HepG2 (cell line): ENCODE results near the gene INTS15. TPM values are rescaled to one million over a fixed set of nuclear protein-coding genes. Genes with fewer than 3 reads are reported as not detected.
A peak's percentile ranks its signal among the peaks of the same experiment; 100 is the strongest.

Experiments used
- ARID2 ChIP-seq: sonication (generic); formaldehyde crosslinking; IDR thresholded peaks from 2 replicates; pipeline ENCODE4 v1.8.1; 2022; ENCODE audit warnings: mild to moderate bottlenecking, missing genetic modification reagents, borderline replicate concordance
- ARNT2 ChIP-seq: sonication (generic); formaldehyde crosslinking; IDR thresholded peaks from 2 replicates; pipeline ENCODE4 v1.8.0; 2022; ENCODE audit warnings: mild to moderate bottlenecking, low read depth, missing genetic modification reagents, moderate library complexity
- SMC3 ChIP-seq: IDR thresholded peaks from 2 replicates; pipeline ENCODE4 v1.6.1; 2011; ENCODE audit warnings: low read length, improper control_type of control experiment
- TIGD3 ChIP-seq: sonication (generic); formaldehyde crosslinking; IDR thresholded peaks from 2 replicates; pipeline ENCODE4 v1.5.1; 2020; ENCODE audit warnings: mild to moderate bottlenecking, missing genetic modification reagents, borderline replicate concordance
- TOE1 ChIP-seq: sonication (generic); formaldehyde crosslinking; IDR thresholded peaks from 2 replicates; pipeline ENCODE4 v1.4.0; 2020; ENCODE audit warnings: mild to moderate bottlenecking, missing genetic modification reagents
- ZC3H13 ChIP-seq: sonication (generic); formaldehyde crosslinking; IDR thresholded peaks from 2 replicates; pipeline ENCODE4 v1.8.1; 2023; ENCODE audit warnings: mild to moderate bottlenecking, missing genetic modification reagents, moderate library complexity
- ZKSCAN5 ChIP-seq: sonication (generic); formaldehyde crosslinking; IDR thresholded peaks from 2 replicates; pipeline ENCODE4 v1.5.1; 2020; ENCODE audit warnings: mild to moderate bottlenecking, missing genetic modification reagents
- ZNF331 ChIP-seq: sonication (generic); formaldehyde crosslinking; IDR thresholded peaks from 2 replicates; pipeline ENCODE4 v1.4.0; 2020; ENCODE audit warnings: missing genetic modification reagents
- ZNF354B ChIP-seq: sonication (generic); formaldehyde crosslinking; IDR thresholded peaks from 2 replicates; pipeline ENCODE4 v1.8.0; 2022; ENCODE audit warnings: mild to moderate bottlenecking, missing genetic modification reagents
- ZNF431 ChIP-seq: sonication (generic); formaldehyde crosslinking; IDR thresholded peaks from 2 replicates; pipeline ENCODE4 v1.9.0; 2022; ENCODE audit warnings: missing genetic modification reagents, low read depth, mild to moderate bottlenecking, borderline replicate concordance
- ZNF441 ChIP-seq: sonication (generic); formaldehyde crosslinking; IDR thresholded peaks from 2 replicates; pipeline ENCODE4 v1.7.0; 2021; ENCODE audit warnings: missing genetic modification reagents, borderline replicate concordance
- ZNF550 ChIP-seq: sonication (generic); formaldehyde crosslinking; IDR thresholded peaks from 2 replicates; pipeline ENCODE4 v1.4.0; 2020; ENCODE audit warnings: mild to moderate bottlenecking, missing genetic modification reagents, borderline replicate concordance
- ZNF570 ChIP-seq: sonication (generic); formaldehyde crosslinking; IDR thresholded peaks from 2 replicates; pipeline ENCODE4 v1.4.0; 2020; ENCODE audit warnings: mild to moderate bottlenecking, missing genetic modification reagents, borderline replicate concordance
- ZNF574 ChIP-seq: sonication (generic); formaldehyde crosslinking; IDR thresholded peaks from 2 replicates; pipeline ENCODE4 v1.4.0; 2020; ENCODE audit warnings: missing genetic modification reagents
- ZNF616 ChIP-seq: sonication (generic); formaldehyde crosslinking; IDR thresholded peaks from 2 replicates; pipeline ENCODE4 v1.5.0; 2020; ENCODE audit warnings: low read depth, mild to moderate bottlenecking, missing genetic modification reagents
- ZNF639 ChIP-seq: conservative IDR thresholded peaks from 2 replicates; pipeline ENCODE4 v1.6.1; 2018; ENCODE audit warnings: missing genetic modification reagents
- ZNF713 ChIP-seq: sonication (generic); formaldehyde crosslinking; IDR thresholded peaks from 2 replicates; pipeline ENCODE4 v1.4.0; 2020; ENCODE audit warnings: mild to moderate bottlenecking, missing genetic modification reagents
- ZNF841 ChIP-seq: sonication (generic); formaldehyde crosslinking; IDR thresholded peaks from 2 replicates; pipeline ENCODE4 v1.8.1; 2023; ENCODE audit warnings: missing genetic modification reagents, borderline replicate concordance
- ZNF850 ChIP-seq: sonication (generic); formaldehyde crosslinking; conservative IDR thresholded peaks from 2 replicates; pipeline ENCODE4 v1.9.0; 2021; ENCODE audit warnings: mild to moderate bottlenecking, missing genetic modification reagents
- ZSCAN30 ChIP-seq: sonication (generic); formaldehyde crosslinking; IDR thresholded peaks from 2 replicates; pipeline ENCODE4 v1.5.0; 2020; ENCODE audit warnings: mild to moderate bottlenecking, missing genetic modification reagents
- polyA plus RNA-seq, 8 experiments: library from polyadenylated mRNA; depleted of rRNA in 3 of 8; stranded (reverse) in 7 of 8; unstranded in 1 of 8; fragments of >200 nt; fragmentation: Illumina TruSeq in 4 of 8; extraction: Trizol in 4 of 8; gene quantifications; 2 replicates each; pipeline versions ENCODE4 v1.2.1 to v1.2.3, GENCODE V29; 2011 to 2016; ENCODE audit warnings: low read depth in 4 of 8, missing spikeins in 1 of 8, mixed read lengths in 1 of 8; ENCODE audit not compliant: insufficient read depth in 1 of 8
- total RNA-seq, 5 experiments: library from RNA; depleted of rRNA; stranded (reverse); fragments of >200 nt; fragmentation: Illumina TruSeq; extraction: Trizol; gene quantifications; 2 replicates each; pipeline ENCODE4 v1.2.3, GENCODE V29; 2016; ENCODE audit warnings: low read depth in 1 of 5
- TF ChIP-seq, protein P1 (sequence below): sonication (generic); formaldehyde crosslinking; IDR thresholded peaks from 2 replicates; pipeline ENCODE4 v1.4.0; 2020; ENCODE audit warnings: mild to moderate bottlenecking, missing genetic modification reagents
- TF ChIP-seq, protein P2 (sequence below), 2 experiments: fragments of 450-650 bp in 1 of 2; sonication (generic) in 1 of 2; formaldehyde crosslinking; IDR thresholded peaks; 2 replicates each; pipeline versions ENCODE4 v1.5.0 to v1.8.0; 2020 to 2022; ENCODE audit warnings: mild to moderate bottlenecking in 1 of 2, missing genetic modification reagents in 1 of 2

Gene INTS15
- total and polyA plus RNA-seq, 2 of the 13 experiments (the other 11 are each of a cell fraction or from before 2014, with no cell fraction given): 16.3 to 25.7 TPM

- no peak for TF ChIP-seq ZNF570
- no peak for TF ChIP-seq TOE1 (CRISPR knock-in tag)
- TF ChIP-seq ZNF441 (CRISPR knock-in tag): 0 out of 2 replicates have a peak, but pooled peaks have one; percentile 15
- TF ChIP-seq ZC3H13: no peak
- TF ChIP-seq ZNF331 (CRISPR knock-in tag): peak; percentile 63
- no peak for TF ChIP-seq ZNF713 (CRISPR knock-in tag)
- TF ChIP-seq ARNT2 (CRISPR knock-in tag): no peak
- TF ChIP-seq ZNF354B (CRISPR knock-in tag): no peak
- no peak for TF ChIP-seq ARID2
- TF ChIP-seq, protein P1, sequence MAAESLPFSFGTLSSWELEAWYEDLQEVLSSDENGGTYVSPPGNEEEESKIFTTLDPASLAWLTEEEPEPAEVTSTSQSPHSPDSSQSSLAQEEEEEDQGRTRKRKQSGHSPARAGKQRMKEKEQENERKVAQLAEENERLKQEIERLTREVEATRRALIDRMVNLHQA: no peak; the same call in 1 of the 2 replicates
- no peak for TF ChIP-seq ZNF841 (CRISPR knock-in tag)
- TF ChIP-seq ZNF639: no peak
- TF ChIP-seq ZKSCAN5 (CRISPR knock-in tag): no peak
- no peak for TF ChIP-seq ZNF850 (CRISPR knock-in tag)
- TF ChIP-seq TIGD3: no peak
- no peak for TF ChIP-seq ZNF550 (CRISPR knock-in tag)
- no peak for TF ChIP-seq ZSCAN30 (CRISPR knock-in tag)
- TF ChIP-seq, protein P2, sequence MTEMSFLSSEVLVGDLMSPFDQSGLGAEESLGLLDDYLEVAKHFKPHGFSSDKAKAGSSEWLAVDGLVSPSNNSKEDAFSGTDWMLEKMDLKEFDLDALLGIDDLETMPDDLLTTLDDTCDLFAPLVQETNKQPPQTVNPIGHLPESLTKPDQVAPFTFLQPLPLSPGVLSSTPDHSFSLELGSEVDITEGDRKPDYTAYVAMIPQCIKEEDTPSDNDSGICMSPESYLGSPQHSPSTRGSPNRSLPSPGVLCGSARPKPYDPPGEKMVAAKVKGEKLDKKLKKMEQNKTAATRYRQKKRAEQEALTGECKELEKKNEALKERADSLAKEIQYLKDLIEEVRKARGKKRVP (CRISPR knock-in tag; IDR thresholded peaks at IDR 0.05): peak in 1 of 2 experiments; percentile 63; a peak in 1 of 4 replicates
- TF ChIP-seq ZNF431 (CRISPR knock-in tag): no peak; the same call in 1 of the 2 replicates
- no peak; the same call in 1 of the 2 replicates for TF ChIP-seq SMC3
- TF ChIP-seq ZNF616 (CRISPR knock-in tag): no peak
- TF ChIP-seq ZNF574 (CRISPR knock-in tag): peak; percentile 31
Observed at GRCh38 chr7:6578114-6579084, 11.4 kb upstream of the INTS15 start (continued).
